ENCODE measurements around the gene SLC66A2.

DNA sequence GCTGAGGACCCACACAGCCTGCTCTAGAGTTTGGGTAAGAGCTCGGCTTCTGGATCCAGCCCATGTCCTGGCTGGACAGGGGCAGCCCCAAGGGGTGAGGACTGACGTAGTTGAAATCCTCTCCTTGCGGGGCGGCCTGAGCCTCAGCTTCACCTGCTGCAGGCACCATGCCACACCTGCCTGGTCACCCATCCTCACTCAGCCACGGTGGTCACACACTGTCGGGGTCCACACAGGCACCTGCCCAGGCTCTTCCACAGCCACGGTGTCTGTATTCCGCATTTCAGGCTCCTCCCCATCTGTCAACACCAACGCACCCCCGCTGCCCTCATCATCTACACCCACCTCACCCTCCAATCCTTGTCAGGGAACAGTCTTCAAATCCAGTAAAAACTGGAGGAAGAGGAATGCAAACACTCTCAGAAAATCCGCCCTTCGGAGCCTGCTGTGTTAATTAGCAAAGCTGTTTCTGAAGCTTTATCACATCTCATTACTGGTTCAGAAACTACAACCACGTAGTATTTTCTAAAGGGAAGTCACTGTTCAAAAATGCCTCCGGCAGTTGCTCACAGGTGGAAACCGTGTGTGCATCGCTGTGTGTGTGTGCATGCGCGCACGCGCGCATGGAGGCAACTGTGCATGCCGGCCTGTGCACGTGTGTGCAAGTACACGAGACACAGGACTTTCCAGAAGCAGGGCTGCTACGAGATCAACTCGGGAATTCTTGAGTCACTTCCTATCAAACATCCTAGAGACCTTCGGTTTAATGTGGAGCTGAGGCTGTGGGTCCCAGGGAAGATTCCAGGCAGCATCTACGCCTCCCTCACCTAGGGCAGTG is 38.2 kb downstream of the SLC66A2 start:
- TF ChIP-seq ZNF572 (CRISPR knock-in tag; IDR thresholded peaks at IDR 0.05) (no peak), ZFY (CRISPR knock-in tag; IDR thresholded peaks at IDR 0.05) (no peak)
